B cell (primary cell): ENCODE results near the gene PTMS. TPM values are rescaled to one million over a fixed set of nuclear protein-coding genes. Genes with fewer than 3 reads are reported as not detected.

ENCODE experiments used
- ATAC-seq: fragments of 200-7000 bp; cut with Tn5 transposase; one replicate; pipeline ENCODE4 v1.10.0; 2021; ENCODE audit warnings: low read depth, mild to moderate bottlenecking, moderate number of reproducible peaks, moderate library complexity
- CTCF ChIA-PET: fragments of 350-600 bp; sonication (Branson Sonifier 250); formaldehyde crosslinking; loops from one replicate; lab custom pipeline; 2021; ENCODE audit warnings: antibody characterized with exemption, inconsistent platforms; lab: Charles Lee
- POLR2A ChIA-PET: fragments of 350-600 bp; sonication (Branson Sonifier 250); formaldehyde crosslinking; loops from one replicate; lab custom pipeline; 2021; ENCODE audit warnings: antibody characterized with exemption; lab: Charles Lee
- DNase-seq: peaks from one replicate; pipeline ENCODE4 v3.0.0; 2013
- H2AFZ ChIP-seq: 2 replicates; pipeline ENCODE4 v1.6.1; 2012; ENCODE audit warnings: mild to moderate bottlenecking, low read depth, low read length; ENCODE audit not compliant: insufficient read depth, poor library complexity, severe bottlenecking
- H3K27ac ChIP-seq, 2 donors: 1 replicate in 1 of 2; 2 replicates in 1 of 2; pipeline ENCODE4 v1.5.1; 2012 to 2013; ENCODE audit warnings: low read length in 2 of 2, mild to moderate bottlenecking in 2 of 2, moderate library complexity in 1 of 2
- H3K27me3 ChIP-seq, 4 experiments: fragments of 200-600 bp in 1 of 4; sonication (generic) in 1 of 4; replicated peaks in 1 of 4; 1 replicate in 2 of 4; 2 replicates in 2 of 4; pipeline versions ENCODE4 v1.6.1 to v1.7.0; 2013 to 2016; ENCODE audit warnings: low read length in 3 of 4, mild to moderate bottlenecking in 2 of 4, mixed read lengths in 1 of 4, moderate library complexity in 1 of 4; ENCODE audit not compliant: insufficient read depth in 4 of 4, control insufficient read depth in 3 of 4; ENCODE audit errors: control extremely low read depth in 1 of 4
- H3K36me3 ChIP-seq, 2 experiments: replicated peaks in 1 of 2; 1 replicate in 1 of 2; 2 replicates in 1 of 2; pipeline versions ENCODE4 v1.6.1 to v1.7.1; 2013; ENCODE audit warnings: low read length in 1 of 2; ENCODE audit not compliant: insufficient read depth in 2 of 2, control insufficient read depth in 1 of 2; ENCODE audit errors: control extremely low read depth in 1 of 2, extremely low read depth in 1 of 2
- H3K4me1 ChIP-seq, 2 donors: fragments of 200-600 bp in 1 of 2; sonication (generic) in 1 of 2; 1 replicate in 1 of 2; 2 replicates in 1 of 2; pipeline versions ENCODE4 v1.5.1 to v1.6.1; 2013 to 2017; ENCODE audit warnings: low read length in 2 of 2; ENCODE audit not compliant: control insufficient read depth in 2 of 2, insufficient read depth in 2 of 2
- H3K4me2 ChIP-seq: replicated peaks from 2 replicates; pipeline ENCODE3; 2012; ENCODE audit warnings: mild to moderate bottlenecking, low read depth, low read length; ENCODE audit not compliant: poor library complexity, severe bottlenecking
- H3K4me3 ChIP-seq, 5 experiments: fragments of 200-600 bp in 1 of 5; sonication (generic) in 1 of 5; 1 replicate in 3 of 5; 2 replicates in 2 of 5; pipeline versions ENCODE4 v1.5.1 to v1.7.0; 2011 to 2016; ENCODE audit warnings: low read length in 4 of 5, mild to moderate bottlenecking in 4 of 5, low read depth in 2 of 5, control low read depth in 1 of 5, moderate library complexity in 1 of 5; ENCODE audit not compliant: insufficient read depth in 1 of 5; ENCODE audit errors: control extremely low read depth in 1 of 5, extremely low read depth in 1 of 5
- H3K79me2 ChIP-seq: fragments of 200-600 bp; sonication (generic); one replicate; pipeline ENCODE4 v1.6.0; 2016; ENCODE audit warnings: low read length; ENCODE audit not compliant: control insufficient read depth, insufficient read depth
- H3K9ac ChIP-seq: fragments of 200-600 bp; sonication (generic); 2 replicates; pipeline ENCODE4 v1.6.1; 2017; ENCODE audit warnings: mild to moderate bottlenecking, low read length, moderate library complexity
- H3K9me3 ChIP-seq, 3 donors: one replicate each; pipeline versions ENCODE4 v1.6.1 to v1.7.1; 2013; ENCODE audit warnings: low read length in 2 of 3; ENCODE audit not compliant: control insufficient read depth in 2 of 3, insufficient read depth in 1 of 3; ENCODE audit errors: control extremely low read depth in 1 of 3
- H4K20me1 ChIP-seq: 2 replicates; pipeline ENCODE4 v1.6.0; 2012; ENCODE audit warnings: mild to moderate bottlenecking, low read length; ENCODE audit not compliant: insufficient read depth, control insufficient read depth, poor library complexity, severe bottlenecking
- H3K27ac Mint-ChIP-seq: one replicate; pipeline ENCODE4 v1.8.0; 2021; ENCODE audit warnings: mixed read lengths
- H3K27me3 Mint-ChIP-seq: one replicate; pipeline ENCODE4 v1.8.0; 2021; ENCODE audit warnings: mixed read lengths
- H3K4me1 Mint-ChIP-seq: one replicate; pipeline ENCODE4 v1.8.0; 2021; ENCODE audit warnings: mixed read lengths
- H3K4me3 Mint-ChIP-seq: one replicate; pipeline ENCODE4 v1.8.0; 2021; ENCODE audit warnings: mixed read lengths
- H3K9me3 Mint-ChIP-seq: one replicate; pipeline ENCODE4 v1.8.0; 2022; ENCODE audit warnings: mixed read lengths; ENCODE audit not compliant: insufficient read depth
- CTCF ChIP-seq: fragments of 200-600 bp; IDR thresholded peaks from one replicate; pipeline ENCODE4 v1.8.0; 2022; ENCODE audit warnings: antibody characterized with exemption, mild to moderate bottlenecking
- EZH2 ChIP-seq: IDR thresholded peaks from 2 replicates; pipeline ENCODE4 v1.6.1; 2012; ENCODE audit warnings: borderline replicate concordance, low read depth, mild to moderate bottlenecking, moderate library complexity, low read length; ENCODE audit not compliant: insufficient read depth, poor library complexity, severe bottlenecking
- WGBS: methylation state at CpG from one replicate; pipeline ENCODE4 v1.1.5; 2013; ENCODE audit warnings: missing lambda C conversion rate; ENCODE audit not compliant: insufficient coverage; 5-methylcytosine and 5-hydroxymethylcytosine counted together
- intact Hi-C: fragments of 100-400 bp; cut with micrococcal nuclease; formaldehyde crosslinking; loops from one replicate; pipeline ENCODE4 v1.10.0; 2022
- polyA plus RNA-seq: library from polyadenylated mRNA; depleted of rRNA; stranded (reverse); fragments of >200 nt; gene quantifications from 2 replicates; pipeline ENCODE4 v1.2.3, GENCODE V29; 2012
- total RNA-seq, 2 donors: library from RNA; stranded (reverse); fragments of 120-200 nt in 1 of 2; gene quantifications; 1 replicate in 1 of 2; 2 replicates in 1 of 2; pipeline versions ENCODE4 v1.2.3 to v1.2.4, GENCODE V29; 2013 to 2022

The PTMS gene
- total and polyA plus RNA-seq, 2 donors (not counting 1 experiment from before 2014, with no cell fraction given): 1.0 to 2.1 TPM

GRCh38 chr12:6766651-6767349, 637 bp downstream of the PTMS start:
- peak overlapping the region; percentile 90 for H3K4me3 Mint-ChIP-seq
- H3K27me3 Mint-ChIP-seq: peaks cover 49% of the 10 kb centered on the region
- H3K9me3 Mint-ChIP-seq: no peaks in the 10 kb centered on the region
- Histone ChIP-seq H4K20me1 (no peaks in the 10 kb centered on the region), H3K36me3 (no peaks in the 10 kb centered on the region), H2AFZ (peak overlapping the region; percentile 95), H3K27me3 (peaks cover 0 to 63% (median 29%) of the 10 kb centered on the region in 4 experiments), H3K4me2 (peak overlapping the region; percentile 96), H3K9ac (peak overlapping the region; percentile 67), H3K4me3 (peak overlapping the region in 4 of 5 experiments; percentile 41 to 78 (median 54)), H3K9me3 (peaks cover 0 to 4% (median 0%) of the 10 kb centered on the region in 3 donors), H3K27ac (no peak overlapping the region), H3K79me2 (no peaks in the 10 kb centered on the region), H3K4me1 (peaks cover 33 to 40% of the 10 kb centered on the region in 2 donors)
- peak; percentile 81 for DNase-seq
- intact Hi-C loops: loop anchor here (1.0 to 5.0 kb wide), 3 partner anchors 13 to 198 kb away; partner anchors contain the start of genes CDCA3, MLF2, NOP2 and USP5
- peaks cover 34% of the 10 kb centered on the region for H3K4me1 Mint-ChIP-seq
- under 1% methylated on average over 88 of the region's 88 CpGs for WGBS
- ATAC-seq: peak; percentile 74
- CTCF ChIA-PET: interaction anchor here (0.5 to 6.0 kb wide), 25 partner anchors 8 to 532 kb away, joined by 3 to 85 read pairs (median 3); partner anchors contain the start of genes CDCA3, COPS7A, MLF2 and USP5
- peak; percentile 62 for TF ChIP-seq EZH2
- TF ChIP-seq CTCF: peak; percentile 69
- peak overlapping the region; percentile 23 for H3K27ac Mint-ChIP-seq
- POLR2A ChIA-PET: interaction anchor here (0.6 to 2.0 kb wide), 6 partner anchors 13 to 81 kb away, joined by 3 to 16 read pairs (median 6); partner anchors contain the start of genes COPS7A, MLF2 and ZNF384
